Right atrium auricular region (tissue), 2 donors: ENCODE results near the gene GRIK1. TPM values are rescaled to one million over a fixed set of nuclear protein-coding genes. Genes with fewer than 3 reads are reported as not detected.

Experiments
- DNase-seq: peaks from one replicate; pipeline ENCODE4 v3.0.0-alpha.2; 2019; ENCODE audit warnings: low spot score
- H3K27ac ChIP-seq, 2 donors: fragments of 200-600 bp; sonication (generic); 1 replicate in 1 of 2; 2 replicates in 1 of 2; pipeline ENCODE4 v1.5.1; 2016 to 2019
- H3K27me3 ChIP-seq, 2 donors: fragments of 200-600 bp; sonication (generic); one replicate each; pipeline versions ENCODE4 v1.5.1 to v1.6.0; 2017 to 2019
- H3K36me3 ChIP-seq: fragments of 200-600 bp; sonication (generic); one replicate; pipeline ENCODE4 v1.5.1; 2016
- H3K4me1 ChIP-seq, 2 donors: fragments of 200-600 bp; sonication (generic); one replicate each; pipeline versions ENCODE4 v1.5.1 to v1.6.0; 2017 to 2019
- H3K4me3 ChIP-seq, 2 donors: fragments of 200-600 bp; sonication (generic); 1 replicate in 1 of 2; 2 replicates in 1 of 2; pipeline ENCODE4 v1.5.1; 2017 to 2019; ENCODE audit warnings: mild to moderate bottlenecking in 1 of 2, moderate library complexity in 1 of 2
- H3K9me3 ChIP-seq, 2 donors: fragments of 200-600 bp; sonication (generic); one replicate each; pipeline ENCODE4 v1.5.1; 2019
- CTCF ChIP-seq, 2 donors: fragments of 200-600 bp; sonication (generic); IDR thresholded peaks; one replicate each; pipeline ENCODE4 v1.5.1; 2019; ENCODE audit warnings: antibody characterized with exemption in 2 of 2
- total RNA-seq, 2 donors: library from RNA; depleted of rRNA; stranded (reverse); fragments of >200 nt; gene quantifications; one replicate each; pipeline ENCODE4 v1.1.0, GENCODE V29; 2016

The GRIK1 gene
- total RNA-seq, 2 donors from 2014 or later: not detected

DNA sequence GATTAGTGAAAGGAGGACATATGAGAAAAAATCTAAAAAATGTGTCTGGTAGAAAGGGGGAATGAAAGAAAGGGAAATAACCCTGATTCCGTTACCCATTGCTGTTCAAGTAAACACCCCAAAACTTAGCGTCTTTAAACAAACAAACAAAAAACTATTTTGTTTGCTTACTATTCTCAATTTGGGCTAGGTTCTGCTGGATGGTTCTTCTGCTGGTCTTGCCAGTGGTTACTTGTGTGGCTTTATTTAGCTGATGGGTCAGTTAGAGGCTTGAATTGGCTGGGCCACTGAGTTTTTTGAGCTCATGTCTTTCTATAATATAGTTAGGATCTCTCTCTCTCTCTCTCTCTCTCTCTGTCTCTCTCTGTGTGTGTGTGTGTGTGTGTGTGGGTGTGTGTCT, 112.1 kb downstream of the GRIK1 start:
- no peaks in the 10 kb centered on the region for H3K27me3 ChIP-seq
- DNase-seq: no peak
- no peak overlapping the region for H3K4me3 ChIP-seq
- no peaks in the 10 kb centered on the region for H3K4me1 ChIP-seq
- H3K9me3 ChIP-seq: peaks cover 0 to 13% of the 10 kb centered on the region in 2 donors
- TF ChIP-seq CTCF (IDR thresholded peaks at IDR 0.05): no peak
- H3K36me3 ChIP-seq: no peaks in the 10 kb centered on the region
- H3K27ac ChIP-seq: no peak overlapping the region

DNA sequence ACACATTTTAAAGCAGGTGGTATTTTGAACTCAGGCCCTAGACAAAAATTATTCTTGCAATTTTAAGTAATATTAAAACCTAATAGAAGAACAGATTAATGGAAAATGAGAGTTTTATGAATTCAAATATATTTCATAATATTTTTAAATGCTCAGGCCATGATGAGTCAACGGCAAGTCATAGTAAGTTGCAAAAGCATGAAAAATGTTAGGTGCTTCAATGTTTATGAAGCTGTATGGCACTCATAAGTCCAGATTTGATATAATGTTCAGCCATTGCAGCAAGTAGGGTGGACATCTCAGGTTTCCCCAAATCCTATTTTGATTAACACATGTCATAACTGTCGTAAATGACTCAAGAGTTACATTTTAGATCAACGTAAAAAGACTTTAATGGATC, 112.6 kb downstream of the GRIK1 start:
- Histone ChIP-seq H3K9me3 (peaks cover 0 to 13% of the 10 kb centered on the region in 2 donors), H3K27ac (no peak overlapping the region), H3K27me3 (no peaks in the 10 kb centered on the region), H3K4me1 (no peaks in the 10 kb centered on the region), H3K4me3 (no peak overlapping the region), H3K36me3 (no peaks in the 10 kb centered on the region)
- TF ChIP-seq CTCF (IDR thresholded peaks at IDR 0.05): no peak
- DNase-seq: no peak

GRCh38 chr21:29826386-29826785, 113.4 kb downstream of the GRIK1 start:
- Histone ChIP-seq H3K9me3 (peaks cover 0 to 13% of the 10 kb centered on the region in 2 donors), H3K36me3 (no peaks in the 10 kb centered on the region), H3K27me3 (no peaks in the 10 kb centered on the region), H3K4me1 (no peaks in the 10 kb centered on the region), H3K4me3 (no peak overlapping the region), H3K27ac (no peak overlapping the region)
- no peak for TF ChIP-seq CTCF (IDR thresholded peaks at IDR 0.05)
- no peak for DNase-seq

GRCh38 chr21:29825936-29826335, 113.9 kb downstream of the GRIK1 start:
- no peaks in the 10 kb centered on the region for H3K27me3 ChIP-seq
- TF ChIP-seq CTCF (IDR thresholded peaks at IDR 0.05): no peak
- H3K27ac ChIP-seq: no peak overlapping the region
- no peaks in the 10 kb centered on the region for H3K36me3 ChIP-seq
- DNase-seq: no peak
- H3K4me3 ChIP-seq: no peak overlapping the region
- H3K9me3 ChIP-seq: peaks cover 0 to 13% of the 10 kb centered on the region in 2 donors
- H3K4me1 ChIP-seq: no peaks in the 10 kb centered on the region

GRCh38 chr21:29825345-29825744, 114.5 kb downstream of the GRIK1 start:
- Histone ChIP-seq H3K36me3 (no peaks in the 10 kb centered on the region), H3K4me3 (no peak overlapping the region), H3K27ac (no peak overlapping the region), H3K27me3 (no peaks in the 10 kb centered on the region), H3K9me3 (peaks cover 0 to 13% of the 10 kb centered on the region in 2 donors), H3K4me1 (no peaks in the 10 kb centered on the region)
- DNase-seq: no peak
- TF ChIP-seq CTCF (IDR thresholded peaks at IDR 0.05): no peak

- no peak overlapping the region for H3K27ac ChIP-seq
- no peak for TF ChIP-seq CTCF (IDR thresholded peaks at IDR 0.05)
- no peaks in the 10 kb centered on the region for H3K4me1 ChIP-seq
- H3K27me3 ChIP-seq: no peaks in the 10 kb centered on the region
- no peak for DNase-seq
- no peak overlapping the region for H3K4me3 ChIP-seq
- no peaks in the 10 kb centered on the region for H3K9me3 ChIP-seq
- no peaks in the 10 kb centered on the region for H3K36me3 ChIP-seq
Measured at GRCh38 chr21:29822064-29822463, 117.7 kb downstream of the GRIK1 start.
